SK-N-SH (cell line): ENCODE measurements around the gene KRT28. TPM values are rescaled to one million over a fixed set of nuclear protein-coding genes. Genes with fewer than 3 reads are reported as not detected.

Experiments
- CTCF ChIA-PET: fragments of 300-600, 350-600 bp; formaldehyde crosslinking; extraction: SDS; loops from one replicate; lab custom pipeline; 2021; lab: Yijun Ruan, JAX
- POLR2A ChIA-PET: fragments of 350-600 bp; sonication (Branson Sonifier 250); formaldehyde crosslinking; extraction: SDS; loops from one replicate; lab custom pipeline; 2020; ENCODE audit warnings: antibody characterized with exemption, inconsistent platforms; lab: Yijun Ruan, JAX
- DNase-seq: peaks from one replicate; pipeline ENCODE4 v3.0.0; 2012
- H2AFZ ChIP-seq: fragments of 200-600 bp; sonication (generic); 2 replicates; pipeline ENCODE4 v1.8.1; 2016; ENCODE audit warnings: antibody characterized with exemption, mild to moderate bottlenecking, low read depth
- H3F3A ChIP-seq: fragments of 200-600 bp; sonication (generic); replicated peaks from 2 replicates; pipeline ENCODE3; 2016; ENCODE audit warnings: antibody characterized with exemption, mild to moderate bottlenecking; ENCODE audit not compliant: insufficient read depth
- H3K27ac ChIP-seq, 2 experiments: fragments of 200-500 bp in 1 of 2; fragments of 200-600 bp in 1 of 2; sonication (Bioruptor generic) in 1 of 2; sonication (generic), shearing (Covaris generic) in 1 of 2; 2 replicates each; pipeline versions ENCODE4 v1.5.1 to v1.6.1; 2014 to 2016; ENCODE audit warnings: low read depth in 2 of 2, inconsistent platforms in 1 of 2, low read length in 1 of 2, mild to moderate bottlenecking in 1 of 2, mixed read lengths in 1 of 2
- H3K27me3 ChIP-seq: fragments of 200-600 bp; sonication (generic), shearing (Covaris generic); 2 replicates; pipeline ENCODE4 v1.6.1; 2016; ENCODE audit warnings: mixed run types; ENCODE audit not compliant: insufficient read depth
- H3K36me3 ChIP-seq, 2 experiments: fragments of 200-500 bp in 1 of 2; fragments of 200-600 bp in 1 of 2; sonication (Bioruptor generic) in 1 of 2; sonication (generic) in 1 of 2; replicated peaks in 1 of 2; 2 replicates each; pipeline versions ENCODE3 to v1.5.1; 2014 to 2016; ENCODE audit warnings: low read length in 1 of 2, mild to moderate bottlenecking in 1 of 2; ENCODE audit not compliant: insufficient read depth in 2 of 2, control insufficient read depth in 1 of 2
- H3K4me1 ChIP-seq, 2 experiments: fragments of 200-500 bp in 1 of 2; fragments of 200-600 bp in 1 of 2; sonication (Bioruptor generic) in 1 of 2; sonication (generic), shearing (Covaris generic) in 1 of 2; 2 replicates each; pipeline versions ENCODE4 v1.5.1 to v1.6.1; 2014 to 2016; ENCODE audit warnings: low read depth in 1 of 2, low read length in 1 of 2, mixed run types in 1 of 2; ENCODE audit not compliant: insufficient read depth in 2 of 2, control insufficient read depth in 1 of 2
- H3K4me2 ChIP-seq: fragments of 200-600 bp; sonication (generic), shearing (Covaris generic); 2 replicates; pipeline ENCODE4 v1.6.1; 2017; ENCODE audit warnings: mixed run types
- H3K4me3 ChIP-seq, 2 experiments: fragments of 200-500 bp in 1 of 2; fragments of 200-600 bp in 1 of 2; sonication (Bioruptor generic) in 1 of 2; sonication (generic), shearing (Covaris generic) in 1 of 2; 2 replicates each; pipeline versions ENCODE4 v1.5.1 to v1.8.1; 2014 to 2016; ENCODE audit warnings: low read depth in 2 of 2, inconsistent platforms in 1 of 2, low read length in 1 of 2, mild to moderate bottlenecking in 1 of 2, mixed read lengths in 1 of 2, moderate library complexity in 1 of 2
- H3K79me2 ChIP-seq: fragments of 200-600 bp; sonication (generic); 2 replicates; pipeline ENCODE4 v1.8.1; 2017; ENCODE audit warnings: mild to moderate bottlenecking; ENCODE audit not compliant: insufficient read depth
- H3K9ac ChIP-seq: fragments of 200-600 bp; sonication (generic); 2 replicates; pipeline ENCODE4 v1.6.1; 2017; ENCODE audit warnings: mixed run types
- H3K9me2 ChIP-seq: fragments of 200-600 bp; sonication (generic); 2 replicates; pipeline ENCODE4 v1.6.1; 2017; ENCODE audit warnings: mixed run types
- H3K9me3 ChIP-seq: fragments of 200-600 bp; sonication (generic); 2 replicates; pipeline ENCODE4 v1.6.1; 2017; ENCODE audit warnings: mixed run types, mild to moderate bottlenecking, moderate library complexity
- H4K20me1 ChIP-seq: fragments of 200-600 bp; sonication (generic); 2 replicates; pipeline ENCODE4 v1.6.1; 2017; ENCODE audit warnings: mild to moderate bottlenecking, mixed run types; ENCODE audit not compliant: insufficient read depth
- CHD2 ChIP-seq: fragments of 150-350 bp; IDR thresholded peaks from 2 replicates; pipeline ENCODE4 v1.6.1; 2018; ENCODE audit warnings: low read length; ENCODE audit not compliant: partially characterized antibody
- CTCF ChIP-seq: fragments of 200-600 bp; sonication (generic); IDR thresholded peaks from 2 replicates; pipeline ENCODE4 v1.6.1; 2017; ENCODE audit warnings: antibody characterized with exemption, mild to moderate bottlenecking, moderate library complexity
- EP300 ChIP-seq, 2 experiments: IDR thresholded peaks; 2 replicates each; pipeline versions ENCODE4 v1.4.0 to v1.6.1; 2012; ENCODE audit warnings: borderline replicate concordance in 1 of 2, low read depth in 1 of 2, low read length in 1 of 2
- FOXM1 ChIP-seq: IDR thresholded peaks from 2 replicates; pipeline ENCODE4 v1.4.0; 2012; ENCODE audit warnings: low read depth, mild to moderate bottlenecking
- GATA2 ChIP-seq: sonication (generic); formaldehyde crosslinking; IDR thresholded peaks from 2 replicates; pipeline ENCODE4 v1.5.0; 2020; ENCODE audit warnings: mild to moderate bottlenecking, missing genetic modification reagents
- IRF3 ChIP-seq: fragments of 150-350 bp; IDR thresholded peaks from 2 replicates; pipeline ENCODE4 v1.6.1; 2016; ENCODE audit warnings: mild to moderate bottlenecking, low read depth, low read length
- MAX ChIP-seq: IDR thresholded peaks from 2 replicates; pipeline ENCODE4 v1.4.0; 2012; ENCODE audit warnings: low read depth
- MEF2A ChIP-seq: IDR thresholded peaks from 2 replicates; pipeline ENCODE4 v1.4.0; 2012; ENCODE audit warnings: low read depth, borderline replicate concordance
- MXI1 ChIP-seq: IDR thresholded peaks from 2 replicates; pipeline ENCODE4 v1.6.1; 2012; ENCODE audit warnings: mild to moderate bottlenecking, low read depth, low read length, improper control_type of control experiment
- NFIC ChIP-seq: IDR thresholded peaks from 2 replicates; pipeline ENCODE4 v1.4.0; 2012; ENCODE audit warnings: borderline replicate concordance
- RAD21 ChIP-seq: IDR thresholded peaks from 2 replicates; pipeline ENCODE4 v1.6.1; 2012; ENCODE audit warnings: mild to moderate bottlenecking, low read length
- RCOR1 ChIP-seq: fragments of 150-350 bp; IDR thresholded peaks from 2 replicates; pipeline ENCODE4 v1.6.1; 2017; ENCODE audit warnings: antibody characterized with exemption, low read length
- RFX5 ChIP-seq: IDR thresholded peaks from 2 replicates; pipeline ENCODE4 v1.6.1; 2012; ENCODE audit warnings: mild to moderate bottlenecking, improper control_type of control experiment, low read length
- RXRA ChIP-seq: IDR thresholded peaks from 2 replicates; pipeline ENCODE4 v1.4.0; 2012; ENCODE audit warnings: low read depth, mild to moderate bottlenecking, borderline replicate concordance
- SIN3A ChIP-seq: IDR thresholded peaks from 2 replicates; pipeline ENCODE4 v1.6.1; 2012; ENCODE audit warnings: low read depth, mild to moderate bottlenecking, low read length, moderate library complexity, borderline replicate concordance
- TAF1 ChIP-seq: IDR thresholded peaks from 2 replicates; pipeline ENCODE4 v1.6.1; 2012; ENCODE audit warnings: low read depth, mild to moderate bottlenecking, low read length, moderate library complexity, borderline replicate concordance
- TEAD4 ChIP-seq: IDR thresholded peaks from 2 replicates; pipeline ENCODE4 v1.4.0; 2012; ENCODE audit warnings: mild to moderate bottlenecking, borderline replicate concordance; ENCODE audit not compliant: insufficient read depth
- USF1 ChIP-seq: IDR thresholded peaks from 2 replicates; pipeline ENCODE4 v1.4.0; 2012; ENCODE audit warnings: low read depth, borderline replicate concordance
- USF2 ChIP-seq: fragments of 150-350 bp; IDR thresholded peaks from 2 replicates; pipeline ENCODE4 v1.6.1; 2017; ENCODE audit warnings: antibody characterized with exemption, low read length, low read depth, borderline replicate concordance
- YY1 ChIP-seq: IDR thresholded peaks from 2 replicates; pipeline ENCODE4 v1.4.0; 2012; ENCODE audit warnings: low read depth, mild to moderate bottlenecking
- WGBS: methylation state at CpG from one replicate; pipeline ENCODE4 v1.1.6; 2017; ENCODE audit warnings: low lambda C conversion rate; 5-methylcytosine and 5-hydroxymethylcytosine counted together
- polyA plus RNA-seq, 3 experiments: library from polyadenylated mRNA; depleted of rRNA; stranded (reverse); fragments of >200 nt; gene quantifications; 2 replicates each; pipeline ENCODE4 v1.2.3, GENCODE V29; 2012

KRT28 gene
- polyA plus RNA-seq, 1 of the 3 experiments (the other 2 are of a cell fraction): not detected

- Histone ChIP-seq H3K27me3 (peaks cover 37% of the 10 kb centered on the region; the same call in 1 of the 2 replicates), H3F3A (no peaks in the 10 kb centered on the region), H3K79me2 (no peaks in the 10 kb centered on the region), H3K36me3 (no peaks in the 10 kb centered on the region), H3K4me3 (no peak overlapping the region), H3K9me3 (no peaks in the 10 kb centered on the region), H3K27ac (no peak overlapping the region), H4K20me1 (no peaks in the 10 kb centered on the region), H3K4me2 (no peak overlapping the region), H3K4me1 (no peaks in the 10 kb centered on the region), H3K9me2 (no peaks in the 10 kb centered on the region), H2AFZ (no peak overlapping the region), H3K9ac (no peak overlapping the region)
- ChIA-PET CTCF (interaction anchor here (1.1 kb wide), 1 partner anchor 13 kb away, joined by 3 read pairs; no protein-coding TSS in a partner anchor), POLR2A (no interaction called here)
- no peak for TF ChIP-seq RCOR1
- TF ChIP-seq CTCF: no peak
- no peak for TF ChIP-seq RAD21
- TF ChIP-seq RXRA: no peak
- TF ChIP-seq USF2: no peak
- TF ChIP-seq MXI1: no peak
- no peak for TF ChIP-seq MAX
- TF ChIP-seq USF1: no peak
- no peak for TF ChIP-seq GATA2 (CRISPR knock-in tag)
- TF ChIP-seq RFX5: no peak
- no peak for TF ChIP-seq TEAD4
- TF ChIP-seq FOXM1: no peak
- no peak for TF ChIP-seq MEF2A
- TF ChIP-seq CHD2: no peak
- no peak for TF ChIP-seq SIN3A
- no peak for TF ChIP-seq EP300 (IDR thresholded peaks at IDR 0.05; ENCODE audit: borderline replicate concordance in 1 of 2, low read depth in 1 of 2, low read length in 1 of 2)
- TF ChIP-seq TAF1: no peak
- no peak for TF ChIP-seq YY1
- TF ChIP-seq NFIC: no peak
- no peak for TF ChIP-seq IRF3
- WGBS: 25% methylated on average over 3 of the region's 3 CpGs
- no peak for DNase-seq
Measured at GRCh38 chr17:40753804-40754203, 46.0 kb downstream of the KRT28 start.
